ENCODE results near the gene KYNU. TPM values are rescaled to one million over a fixed set of nuclear protein-coding genes. Genes with fewer than 3 reads are reported as not detected.
"Not testable (repeated sequence)": the region's sequence is repeated elsewhere in the genome, so short reads cannot be mapped to it uniquely, and the experiment has no call there.

Gene KYNU
- total and polyA plus RNA-seq, 7 donors, result 0.10 to 0.69 (median 0.40) TPM

DNA sequence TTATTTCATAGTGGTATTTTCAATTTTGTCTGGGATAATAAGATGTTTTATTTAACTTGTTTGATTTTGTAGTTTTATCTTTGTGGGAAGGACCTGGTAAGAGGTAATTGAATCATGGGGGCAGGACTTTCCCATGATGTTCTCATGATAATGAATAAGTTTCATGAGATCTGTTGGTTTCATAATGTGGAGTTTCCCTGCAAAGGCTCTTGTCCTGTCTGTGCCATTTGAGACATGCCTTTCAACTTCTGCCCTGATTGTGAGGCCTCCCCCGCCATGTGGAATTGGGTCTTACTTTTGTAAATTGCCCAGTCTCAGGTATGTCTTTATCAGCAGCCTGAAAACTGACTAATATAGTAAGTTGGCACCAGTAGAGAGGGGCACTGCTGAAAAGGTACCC lies 174.0 kb downstream of the KYNU start:
- WGBS, 3 donors, result 93 to 95% (median 95%) methylated on average over 1 of the region's 1 CpG
- H3K9me3 ChIP-seq, result no peaks in the 10 kb centered on the region
- H3K27me3 ChIP-seq (ENCODE audit: insufficient read depth in 3 of 3, low read length in 2 of 3), result no peaks in the 10 kb centered on the region
- H3K36me3 ChIP-seq (ENCODE audit: insufficient read depth in 1 of 2, low read depth in 1 of 2), result no peaks in the 10 kb centered on the region
- ATAC-seq, result no peak
- no peak overlapping the region for H3K27ac ChIP-seq
- H3K4me3 ChIP-seq, result no peak overlapping the region
- TF ChIP-seq, protein P1, sequence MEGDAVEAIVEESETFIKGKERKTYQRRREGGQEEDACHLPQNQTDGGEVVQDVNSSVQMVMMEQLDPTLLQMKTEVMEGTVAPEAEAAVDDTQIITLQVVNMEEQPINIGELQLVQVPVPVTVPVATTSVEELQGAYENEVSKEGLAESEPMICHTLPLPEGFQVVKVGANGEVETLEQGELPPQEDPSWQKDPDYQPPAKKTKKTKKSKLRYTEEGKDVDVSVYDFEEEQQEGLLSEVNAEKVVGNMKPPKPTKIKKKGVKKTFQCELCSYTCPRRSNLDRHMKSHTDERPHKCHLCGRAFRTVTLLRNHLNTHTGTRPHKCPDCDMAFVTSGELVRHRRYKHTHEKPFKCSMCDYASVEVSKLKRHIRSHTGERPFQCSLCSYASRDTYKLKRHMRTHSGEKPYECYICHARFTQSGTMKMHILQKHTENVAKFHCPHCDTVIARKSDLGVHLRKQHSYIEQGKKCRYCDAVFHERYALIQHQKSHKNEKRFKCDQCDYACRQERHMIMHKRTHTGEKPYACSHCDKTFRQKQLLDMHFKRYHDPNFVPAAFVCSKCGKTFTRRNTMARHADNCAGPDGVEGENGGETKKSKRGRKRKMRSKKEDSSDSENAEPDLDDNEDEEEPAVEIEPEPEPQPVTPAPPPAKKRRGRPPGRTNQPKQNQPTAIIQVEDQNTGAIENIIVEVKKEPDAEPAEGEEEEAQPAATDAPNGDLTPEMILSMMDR (IDR thresholded peaks at IDR 0.05), result no peak
- intact Hi-C loops (cut with DNase I), result no loop called here
- no peaks in the 10 kb centered on the region for H3K4me1 ChIP-seq
- DNase-seq, result no peak

DNA sequence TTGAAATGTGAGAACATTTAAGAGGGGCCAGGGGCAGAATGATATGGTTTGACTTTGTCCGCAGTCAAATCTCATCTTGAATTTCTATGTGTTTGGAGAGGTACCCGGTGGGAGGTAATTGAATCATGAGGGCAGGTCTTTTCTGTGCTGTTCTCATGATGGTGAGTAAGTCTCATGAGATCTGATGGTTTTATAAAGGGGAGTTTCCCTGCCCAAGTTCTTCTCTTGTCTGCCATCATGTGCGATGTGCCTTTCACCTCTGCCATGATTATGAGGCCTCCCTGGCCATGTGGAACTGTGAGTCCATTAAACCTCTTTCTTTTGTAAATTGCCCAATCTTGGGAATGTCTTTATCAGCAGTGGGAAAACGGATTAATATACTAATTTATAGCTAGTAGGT lies 176.0 kb downstream of the KYNU start:
- H3K27ac ChIP-seq; H3K4me3 ChIP-seq; H3K36me3 ChIP-seq (ENCODE audit: insufficient read depth in 1 of 2, low read depth in 1 of 2); intact Hi-C loops (cut with DNase I); ATAC-seq; DNase-seq; H3K27me3 ChIP-seq (ENCODE audit: insufficient read depth in 3 of 3, low read length in 2 of 3); H3K4me1 ChIP-seq; H3K9me3 ChIP-seq: not testable (repeated sequence)
- WGBS, 3 donors, result 86 to 88% (median 87%) methylated on average over 4 of the region's 4 CpGs

DNA sequence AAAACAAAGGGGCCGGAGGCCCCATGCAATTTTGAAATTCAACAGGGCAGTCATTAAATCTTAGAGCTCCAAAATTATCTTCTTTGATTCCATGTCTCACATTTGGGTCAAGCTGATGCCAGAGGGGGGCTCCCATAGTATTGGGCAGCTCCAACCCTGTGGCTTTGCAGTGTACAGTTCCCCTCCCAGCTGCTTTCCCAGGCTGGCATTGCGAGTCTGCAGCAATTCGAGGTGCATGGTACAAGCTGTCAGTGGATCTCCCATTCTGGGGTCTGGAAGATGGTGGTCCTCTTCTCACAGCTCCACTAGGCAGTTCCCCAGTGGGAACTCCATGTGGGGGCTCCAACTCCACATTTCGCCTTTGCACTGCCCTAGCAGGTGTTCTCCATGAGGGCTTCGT lies 179.1 kb downstream of the KYNU start:
- Histone ChIP-seq H3K4me1 (no peaks in the 10 kb centered on the region), H3K9me3 (no peaks in the 10 kb centered on the region), H3K4me3 (no peak overlapping the region), H3K27ac (no peak overlapping the region), H3K27me3 (ENCODE audit: insufficient read depth in 3 of 3, low read length in 2 of 3) (no peaks in the 10 kb centered on the region), H3K36me3 (ENCODE audit: insufficient read depth in 1 of 2, low read depth in 1 of 2) (no peaks in the 10 kb centered on the region)
- intact Hi-C loops (cut with DNase I), result no loop called here
- 94 to 97% (median 96%) methylated on average over 5 of the region's 5 CpGs for WGBS, 3 donors
- DNase-seq (no peak), ATAC-seq (no peak)
- TF ChIP-seq, protein P1 (IDR thresholded peaks at IDR 0.05), result no peak

DNA sequence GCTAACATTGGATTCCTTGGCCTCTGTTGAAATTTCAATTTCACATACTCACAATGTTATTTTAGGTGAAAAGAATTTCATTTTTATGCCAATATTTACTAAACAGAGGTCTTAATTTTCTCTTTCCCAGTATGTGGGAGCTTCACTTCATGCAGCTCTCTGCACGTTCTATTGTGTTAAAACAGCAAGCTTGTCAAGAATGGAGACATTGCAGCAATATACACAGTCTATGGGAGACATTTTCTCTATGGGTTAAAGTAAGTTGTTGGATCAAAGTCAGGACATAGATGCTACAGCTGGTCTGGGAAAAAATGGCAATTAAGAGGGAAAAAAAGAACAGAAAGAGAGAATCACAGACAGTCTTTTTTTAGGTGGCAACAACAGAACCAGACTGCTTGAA lies 181.4 kb downstream of the KYNU start:
- ATAC-seq, result no peak
- no peak overlapping the region for H3K4me3 ChIP-seq
- no peak for DNase-seq

DNA sequence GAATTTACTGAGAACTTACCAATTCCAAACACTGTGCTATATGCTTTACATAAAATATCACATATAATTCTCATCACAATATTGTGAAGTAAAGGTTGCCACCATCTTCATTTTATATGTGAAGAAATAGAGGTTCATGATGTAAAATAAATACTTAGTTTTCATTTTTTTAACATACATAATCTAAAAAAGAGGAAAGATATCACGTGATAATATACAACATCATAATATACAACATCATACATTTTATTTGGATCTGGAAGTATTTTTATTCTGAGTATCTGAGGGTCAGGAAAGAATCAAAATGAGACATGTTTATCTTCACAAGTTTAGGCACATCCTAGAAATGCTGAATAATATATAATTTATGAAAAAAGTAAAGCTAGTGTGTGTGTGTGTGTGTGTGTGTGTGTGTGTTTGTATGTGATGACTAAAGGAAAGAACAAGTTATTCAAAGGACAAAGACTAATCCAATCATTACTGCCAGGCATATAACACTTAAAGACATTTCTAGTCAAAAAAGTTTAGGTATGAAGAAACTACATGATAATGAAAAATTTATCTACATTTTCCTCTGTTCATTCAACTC lies 186.2 kb downstream of the KYNU start:
- H3K27ac ChIP-seq, result no peak overlapping the region
- WGBS, 3 donors, result 63 to 80% (median 74%) methylated on average over 1 of the region's 1 CpG
- no peaks in the 10 kb centered on the region for H3K27me3 ChIP-seq (ENCODE audit: insufficient read depth in 3 of 3, low read length in 2 of 3)
- no peak overlapping the region for H3K4me3 ChIP-seq
- TF ChIP-seq, protein P1 (IDR thresholded peaks at IDR 0.05), result no peak
- no peaks in the 10 kb centered on the region for H3K36me3 ChIP-seq (ENCODE audit: insufficient read depth in 1 of 2, low read depth in 1 of 2)
- DNase-seq, result no peak
- intact Hi-C loops (cut with DNase I), result no loop called here
- ATAC-seq, result no peak
- no peaks in the 10 kb centered on the region for H3K9me3 ChIP-seq
- H3K4me1 ChIP-seq, result no peaks in the 10 kb centered on the region

More for the DNA sequence above, 181.4 kb downstream of the KYNU start:
- 42 to 53% (median 51%) methylated on average over 1 of the region's 1 CpG for WGBS, 3 donors
- Histone ChIP-seq H3K9me3 (no peaks in the 10 kb centered on the region), H3K27ac (no peak overlapping the region), H3K36me3 (ENCODE audit: insufficient read depth in 1 of 2, low read depth in 1 of 2) (no peaks in the 10 kb centered on the region), H3K4me1 (no peaks in the 10 kb centered on the region), H3K27me3 (ENCODE audit: insufficient read depth in 3 of 3, low read length in 2 of 3) (no peaks in the 10 kb centered on the region)
- intact Hi-C loops (cut with DNase I), result no loop called here
- TF ChIP-seq, protein P1 (IDR thresholded peaks at IDR 0.05), result no peak
